HTR-8/SVneo (cell line): ENCODE data around the gene CRISP3.
"Not testable (repeated sequence)": the region's sequence is repeated elsewhere in the genome, so short reads cannot be mapped to it uniquely, and the experiment has no call there.

Experiments used
- DNase-seq: peaks from one replicate; pipeline ENCODE4 v3.0.0; 2011; ENCODE audit warnings: low spot score, mixed read lengths; ENCODE audit not compliant: insufficient read length
- FAIRE-seq: peaks from 2 replicates; lab custom pipeline; 2011; peaks lifted over from hg19 to GRCh38; lab: Jason Lieb, UNC

CRISP3 gene, protein sequence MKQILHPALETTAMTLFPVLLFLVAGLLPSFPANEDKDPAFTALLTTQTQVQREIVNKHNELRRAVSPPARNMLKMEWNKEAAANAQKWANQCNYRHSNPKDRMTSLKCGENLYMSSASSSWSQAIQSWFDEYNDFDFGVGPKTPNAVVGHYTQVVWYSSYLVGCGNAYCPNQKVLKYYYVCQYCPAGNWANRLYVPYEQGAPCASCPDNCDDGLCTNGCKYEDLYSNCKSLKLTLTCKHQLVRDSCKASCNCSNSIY

DNA sequence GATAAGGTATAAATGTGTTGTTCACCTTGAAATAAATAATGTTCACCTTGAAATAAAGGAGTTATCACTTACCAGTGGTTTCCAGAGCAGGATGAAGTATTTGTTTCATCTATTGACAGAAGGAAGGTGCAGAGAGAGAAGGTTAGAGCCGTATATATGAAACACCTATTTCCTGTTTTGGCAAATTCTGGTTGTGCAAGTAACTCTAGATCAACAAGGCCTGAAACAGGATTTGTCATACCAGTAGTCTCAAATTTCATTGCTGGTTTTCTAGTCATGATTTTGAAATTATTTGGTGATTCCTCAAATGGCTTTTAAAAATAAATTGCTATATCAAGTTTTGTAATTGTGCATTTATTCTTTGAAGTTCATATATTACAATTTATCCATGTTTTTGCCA lies at the start of gene CRISP3:
TSS of gene CRISP3 (minus strand) at position 130 of the 400 bp plus-strand sequence. CDS start at position 109, 21 bp downstream.
- DNase-seq (no peak), FAIRE-seq (no peak)

DNA sequence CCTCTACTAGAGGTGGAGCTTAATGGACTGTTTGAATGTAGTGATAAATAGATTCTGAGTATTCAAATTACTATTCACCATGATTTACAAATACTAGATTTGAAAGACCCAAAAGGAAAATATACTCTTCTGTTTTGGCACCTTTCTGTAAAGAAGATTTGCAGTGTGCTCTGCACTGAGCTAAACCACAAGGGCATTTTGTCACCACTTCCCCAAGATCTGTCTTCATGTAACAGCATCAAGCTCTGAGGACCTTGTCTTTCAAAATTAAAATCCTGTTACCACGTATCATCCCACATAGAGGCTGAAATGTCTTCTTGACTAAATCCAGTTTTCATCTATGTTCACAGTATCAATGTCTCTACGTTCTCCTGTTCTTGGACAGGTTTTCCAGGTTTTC lies 46.2 kb upstream of the CRISP3 start:
- no peak for FAIRE-seq
- no peak for DNase-seq

DNA sequence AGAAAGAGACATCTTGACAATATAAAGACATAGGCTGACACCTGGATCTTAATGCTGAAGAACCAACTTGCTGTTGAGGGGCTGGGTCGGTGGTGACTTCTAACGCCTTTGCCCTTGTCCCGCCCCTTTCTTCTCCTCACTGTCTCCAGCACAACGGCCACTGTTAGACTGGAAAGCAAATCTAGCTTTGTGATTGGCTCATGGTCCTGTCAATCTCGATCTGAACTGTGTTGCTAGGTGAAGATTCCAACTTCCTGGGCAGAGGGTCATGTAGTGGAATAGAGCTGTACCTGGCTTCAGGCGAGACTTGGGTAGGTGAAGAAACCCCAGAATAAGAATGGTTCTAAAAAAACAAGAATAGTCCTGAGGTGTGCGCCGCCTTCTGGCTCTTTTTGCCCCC lies 43.0 kb upstream of the CRISP3 start, which contains the start of gene PGK2:
TSS of gene PGK2 (minus strand) at position 110 of the 400 bp plus-strand sequence. CDS start at position 12, 98 bp downstream.
- FAIRE-seq (peak; percentile 62), DNase-seq (no peak)

DNA sequence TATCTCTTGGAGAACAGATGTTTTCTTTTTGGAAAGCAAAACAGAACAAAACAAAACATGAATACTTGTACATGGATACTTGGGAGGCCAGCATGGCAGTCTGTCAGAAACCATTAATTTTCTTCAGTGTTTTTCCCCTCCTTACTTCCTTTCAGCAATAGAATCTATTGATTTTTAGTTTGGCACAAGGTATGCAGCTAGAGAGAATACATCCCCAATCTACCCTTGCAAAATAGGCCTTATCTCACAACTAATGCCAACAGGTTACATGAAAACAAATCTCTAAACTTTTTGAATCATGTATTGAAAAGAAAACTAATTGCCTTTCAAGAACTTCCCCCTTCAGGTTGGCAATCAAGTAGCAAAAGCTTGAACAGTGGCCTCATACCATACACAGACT lies 40.1 kb upstream of the CRISP3 start:
- DNase-seq (no peak), FAIRE-seq (no peak)

DNA sequence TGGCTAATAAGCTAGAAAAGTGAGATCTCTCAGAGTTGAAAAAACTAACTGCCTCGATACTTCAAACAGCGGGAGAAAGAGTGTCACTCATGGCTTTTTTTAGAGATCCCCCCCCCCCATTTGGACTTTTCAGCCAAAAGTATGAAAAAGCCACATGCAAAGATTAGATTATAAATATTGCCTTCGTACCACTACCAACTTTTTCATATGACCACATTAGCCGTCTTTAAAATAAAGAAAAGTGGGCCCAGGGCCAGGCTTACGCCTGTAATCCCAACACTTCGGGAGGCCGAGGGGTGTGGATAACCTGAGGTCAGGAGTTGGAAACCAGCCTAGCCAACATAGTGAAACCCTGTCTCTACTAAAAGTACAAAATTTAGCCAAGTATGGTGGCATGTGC lies 38.5 kb upstream of the CRISP3 start:
- no peak for DNase-seq

DNA sequence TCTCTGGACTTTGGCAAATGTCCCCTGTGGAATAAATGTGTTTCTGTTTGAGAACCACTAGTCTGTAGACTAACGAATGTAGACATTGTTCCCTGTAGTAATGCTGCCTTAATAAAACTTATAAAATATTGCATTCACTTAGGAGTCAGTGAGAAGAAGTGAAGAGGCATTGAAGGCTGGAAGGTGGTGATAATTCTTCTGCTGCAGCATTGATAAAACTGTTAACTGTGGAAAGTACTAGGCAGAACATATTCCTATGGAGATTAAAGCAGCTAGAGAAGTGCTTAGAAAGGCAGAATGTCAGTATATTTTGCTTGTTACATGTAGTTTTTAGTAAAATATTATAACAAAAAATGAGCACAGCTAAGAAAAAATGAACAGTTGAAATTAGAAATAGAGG lies 38.1 kb upstream of the CRISP3 start:
- DNase-seq (no peak), FAIRE-seq (no peak)

More for the DNA sequence above, 38.5 kb upstream of the CRISP3 start:
- FAIRE-seq = no peak

DNA sequence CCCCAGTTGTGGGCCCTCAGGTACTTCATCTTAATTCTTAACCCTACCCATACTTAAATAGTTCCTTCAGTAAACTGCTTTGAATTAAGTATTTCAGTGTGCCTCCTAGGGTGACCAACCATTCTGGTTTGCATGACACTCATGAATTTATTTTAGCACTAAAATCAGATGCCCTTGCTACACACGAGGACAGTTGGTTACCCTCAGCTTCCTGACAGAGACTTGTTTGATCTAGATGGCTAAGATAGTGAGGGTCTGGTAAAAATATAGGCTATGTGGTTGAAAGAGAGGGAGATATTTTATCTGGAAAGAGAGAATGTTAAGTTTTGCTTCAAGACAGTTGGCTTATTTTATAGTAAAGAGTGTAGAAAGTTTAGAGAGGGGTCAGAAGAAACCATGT lies 32.3 kb upstream of the CRISP3 start:
- FAIRE-seq (no peak), DNase-seq (no peak)

DNA sequence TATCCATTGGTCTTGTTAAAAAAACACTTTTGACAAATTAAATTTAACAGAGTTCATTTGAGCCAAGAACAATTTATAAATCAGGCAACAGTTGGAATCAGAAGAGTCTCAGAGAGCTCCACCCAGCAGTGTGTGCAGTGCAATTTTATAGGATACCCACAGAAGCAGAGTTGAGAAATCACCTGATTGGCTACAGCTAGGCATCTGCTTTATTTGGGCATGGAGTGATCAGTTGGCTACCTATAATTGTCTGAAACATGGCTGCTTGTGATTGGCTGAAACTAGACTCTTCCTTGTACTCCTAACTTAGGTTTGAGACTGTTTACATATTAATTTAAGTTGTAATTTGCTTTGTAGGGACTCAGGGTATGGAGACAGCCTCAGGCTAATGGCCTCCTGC lies 30.9 kb upstream of the CRISP3 start:
- FAIRE-seq (no peak), DNase-seq (no peak)

DNA sequence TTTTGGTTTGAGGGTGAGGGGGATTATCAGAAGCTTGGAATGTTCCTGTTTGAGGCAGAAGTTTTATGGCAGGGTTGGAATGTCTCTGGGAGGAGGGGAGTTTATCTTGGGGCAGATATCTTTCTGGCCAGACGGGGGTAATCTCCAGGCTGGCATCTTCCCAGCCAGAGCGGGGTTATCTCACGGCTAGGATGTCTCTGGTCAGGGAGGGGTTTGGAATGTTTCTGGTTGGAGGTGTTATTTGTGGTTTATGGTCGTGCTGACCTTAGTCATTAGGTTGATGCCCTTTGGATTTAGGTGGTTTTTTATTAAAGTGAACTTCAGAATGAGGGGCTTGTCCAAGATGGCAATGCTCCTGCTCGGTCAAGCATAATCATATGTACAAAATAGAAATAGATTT lies 28.1 kb upstream of the CRISP3 start:
- no peak for FAIRE-seq
- DNase-seq = no peak

DNA sequence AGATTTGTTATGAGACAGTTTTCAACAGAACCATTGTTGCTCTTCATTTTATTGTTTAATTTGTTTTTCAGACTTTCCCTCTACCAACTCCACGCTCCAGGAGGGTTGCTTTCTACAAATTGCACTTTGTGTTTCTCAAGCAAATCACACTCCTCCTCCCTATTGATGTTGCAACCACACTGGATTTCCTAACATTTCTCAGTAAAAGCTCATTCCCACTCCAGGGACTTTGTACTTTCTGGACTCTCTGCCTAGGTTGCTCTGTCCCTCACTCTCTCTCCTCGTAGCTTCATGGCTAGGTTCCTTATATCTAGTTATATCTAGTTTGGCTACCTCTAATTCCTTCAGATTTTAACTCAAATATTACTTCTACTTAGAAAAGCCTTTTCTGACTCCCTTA lies 22.6 kb upstream of the CRISP3 start:
- DNase-seq = no peak
- no peak for FAIRE-seq

DNA sequence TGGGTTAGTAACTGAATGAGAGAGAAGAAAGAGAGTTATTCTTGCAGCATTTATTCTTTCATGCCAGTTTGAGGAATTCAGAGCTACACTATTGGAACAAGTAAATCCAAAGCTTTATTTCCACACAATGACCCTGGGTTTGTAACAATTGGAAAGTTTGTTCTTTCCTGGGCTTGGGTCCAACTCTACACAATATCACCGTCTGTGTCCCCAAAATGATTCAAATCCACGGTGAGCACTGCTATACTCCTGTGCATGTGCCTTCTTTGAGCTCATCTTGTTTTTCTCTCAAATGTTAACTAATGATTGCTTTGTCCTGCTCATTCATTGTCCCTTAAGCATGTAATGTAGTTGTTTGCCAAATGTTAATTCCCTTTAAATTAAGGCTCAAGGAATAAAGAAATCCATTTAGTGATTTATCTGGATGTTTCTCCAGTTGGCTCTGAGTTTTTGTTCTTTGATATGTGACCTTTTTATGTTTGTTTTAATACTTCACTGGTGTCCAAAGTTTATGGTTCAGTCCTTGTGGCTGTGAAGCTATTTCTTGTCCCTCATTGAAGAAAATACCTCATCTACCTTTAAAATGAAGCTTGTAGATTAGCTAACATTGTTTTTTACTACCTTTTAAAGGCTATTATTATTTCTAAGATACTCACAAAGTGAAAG lies 20.5 kb upstream of the CRISP3 start:
- FAIRE-seq (no peak), DNase-seq (no peak)

DNA sequence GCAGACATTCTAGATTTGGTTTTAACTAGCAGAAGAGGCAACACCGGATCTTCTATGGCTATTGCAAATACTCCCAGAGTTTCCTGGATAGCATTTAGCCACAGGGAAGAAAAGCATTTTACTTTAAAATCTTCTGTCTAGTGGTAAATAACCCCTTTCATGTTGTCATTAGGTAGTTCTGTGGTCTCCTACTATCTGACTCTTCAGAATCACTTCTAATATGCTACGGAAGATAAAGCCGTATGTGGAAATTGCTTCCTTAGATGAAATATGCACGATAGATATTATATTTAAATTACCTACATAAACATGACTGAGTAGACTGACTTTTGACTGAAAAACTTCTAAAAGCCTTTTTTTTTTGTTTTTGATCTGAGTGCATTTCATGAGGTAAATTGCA lies 759 bp downstream of the CRISP3 start:
- no peak for FAIRE-seq
- DNase-seq = no peak

DNA sequence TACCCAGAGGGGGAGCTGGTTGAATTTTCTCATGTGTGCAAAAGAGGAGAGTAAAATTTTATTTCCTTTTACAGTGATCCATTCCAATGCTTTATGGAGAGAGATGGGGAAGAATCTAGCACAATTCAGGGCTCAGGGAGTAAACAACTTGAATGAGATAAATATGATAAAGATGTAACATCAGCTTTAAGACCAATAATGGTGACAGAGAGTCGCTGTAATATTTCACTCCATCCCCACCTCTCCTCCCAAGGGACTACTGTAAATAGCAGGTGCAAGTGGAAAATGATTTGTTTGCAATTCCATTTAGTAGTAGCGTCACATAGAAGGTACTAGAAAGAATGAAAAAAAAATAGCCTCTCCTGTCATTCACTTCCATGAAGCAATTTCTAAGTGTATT lies 4.8 kb downstream of the CRISP3 start:
- DNase-seq (no peak), FAIRE-seq (no peak)

DNA sequence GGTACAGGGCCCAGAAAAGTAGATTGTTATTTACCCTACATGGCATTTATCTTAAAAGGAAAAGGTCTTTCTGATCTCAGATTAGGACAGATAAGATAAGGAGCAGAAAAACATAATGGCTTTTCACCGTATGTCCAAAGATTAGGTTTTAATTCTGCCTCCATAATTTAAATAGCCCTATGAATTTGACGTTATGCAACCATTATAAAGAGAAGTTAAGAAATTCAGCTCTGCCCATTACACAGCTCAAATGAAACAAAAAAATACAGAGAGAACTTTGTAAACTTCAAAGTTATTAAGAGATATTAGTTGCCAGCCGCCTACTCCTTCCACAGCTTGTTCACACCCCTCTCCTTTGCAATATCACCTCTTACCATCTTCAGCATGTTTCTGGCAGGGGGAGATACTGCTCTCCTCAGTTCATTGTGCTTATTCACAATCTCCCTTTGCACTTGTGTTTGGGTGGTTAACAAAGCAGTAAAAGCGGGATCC lies 8.1 kb downstream of the CRISP3 start:
- FAIRE-seq = no peak
- no peak for DNase-seq

DNA sequence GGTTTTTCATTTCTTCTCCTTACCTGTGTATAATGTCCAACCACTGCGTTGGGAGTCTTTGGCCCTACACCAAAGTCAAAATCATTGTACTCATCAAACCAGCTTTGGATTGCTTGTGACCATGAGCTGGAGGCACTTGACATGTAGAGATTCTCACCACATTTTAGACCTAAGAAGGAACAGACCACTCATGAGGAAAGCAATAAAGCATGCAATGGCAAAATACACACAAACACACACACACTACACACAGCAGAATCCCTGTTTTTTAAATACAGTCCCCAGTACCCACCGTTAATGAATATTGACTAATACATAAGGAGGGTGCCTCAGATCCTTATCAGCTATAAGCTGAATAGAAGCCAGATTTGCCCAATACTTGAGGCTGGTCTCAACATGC lies 10.5 kb downstream of the CRISP3 start:
- DNase-seq (no peak), FAIRE-seq (no peak)

DNA sequence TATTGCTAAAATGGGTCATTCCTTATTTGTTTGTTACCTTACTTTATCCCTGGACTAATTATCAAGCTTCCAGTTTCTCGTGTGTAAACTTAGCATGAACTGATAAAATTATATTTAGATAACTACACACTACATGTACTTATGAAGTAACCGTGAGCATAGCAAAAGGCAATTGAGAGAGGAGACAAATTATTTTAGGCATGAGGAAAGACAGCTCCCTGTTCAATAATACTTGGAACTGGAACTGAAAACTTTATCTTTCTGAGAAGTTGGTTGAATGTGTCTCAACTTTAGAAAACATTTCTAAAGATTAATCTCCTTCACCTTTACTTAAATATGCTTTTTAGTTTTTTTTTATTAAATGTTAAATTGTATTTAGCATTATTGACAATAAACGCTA lies 11.4 kb downstream of the CRISP3 start:
- DNase-seq = no peak

DNA sequence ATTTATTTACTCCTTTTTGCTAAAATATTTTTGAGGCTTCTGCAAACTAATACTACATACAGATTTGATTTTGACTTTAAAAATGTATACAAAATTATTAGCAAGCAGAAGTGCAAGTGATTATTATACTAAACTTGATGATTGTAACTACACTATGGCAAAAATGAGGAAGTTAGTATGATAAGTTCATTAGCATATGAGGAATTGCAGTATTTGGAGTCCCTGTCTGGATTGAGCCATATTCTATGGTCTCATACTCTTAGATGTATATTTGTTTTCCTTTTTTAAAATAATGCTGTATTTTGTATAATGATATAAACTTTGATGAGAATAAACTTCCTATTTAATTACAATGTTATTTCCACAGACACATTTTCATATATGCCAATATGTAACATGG lies 13.9 kb downstream of the CRISP3 start:
- FAIRE-seq = no peak
- DNase-seq = no peak

More for the DNA sequence above, 11.4 kb downstream of the CRISP3 start:
- no peak for FAIRE-seq

DNA sequence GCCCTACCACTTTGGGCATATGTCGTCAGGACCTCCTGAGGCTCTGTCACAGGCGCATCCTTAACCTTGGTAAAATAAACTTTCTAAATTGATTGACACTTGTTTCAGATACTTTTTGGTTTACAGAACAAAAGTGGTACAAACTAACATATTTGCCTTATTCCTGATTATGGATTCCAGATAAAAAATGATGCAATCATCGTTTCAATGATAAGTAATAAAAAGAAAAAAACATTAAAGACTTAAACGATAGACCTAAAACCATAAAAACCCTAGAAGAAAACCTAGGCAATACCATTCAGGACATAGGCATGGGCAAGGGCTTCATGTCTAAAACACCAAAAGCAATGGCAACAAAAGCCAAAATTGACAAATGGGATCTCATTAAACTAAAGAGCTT lies 20.3 kb downstream of the CRISP3 start:
- DNase-seq, FAIRE-seq: not testable (repeated sequence)

DNA sequence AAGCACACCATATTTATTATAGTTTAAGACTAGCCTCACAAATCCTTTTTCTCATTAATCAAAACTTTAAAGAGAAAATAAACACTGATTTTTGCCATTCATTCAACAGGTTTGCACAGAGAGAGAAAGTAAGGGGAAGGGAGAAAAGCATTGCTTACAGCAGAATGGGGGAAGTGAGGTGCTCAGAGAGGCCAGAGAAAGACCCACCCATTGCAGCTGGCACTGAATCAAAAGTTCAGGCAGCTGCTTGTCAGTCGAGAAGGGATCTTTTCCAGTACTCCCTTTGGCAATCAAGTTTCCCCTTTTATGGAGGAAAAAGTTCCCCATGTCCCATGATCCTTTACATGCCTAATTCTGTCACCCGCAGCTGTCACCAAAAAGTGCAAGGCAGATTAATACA lies 22.9 kb downstream of the CRISP3 start:
- no peak for FAIRE-seq
- no peak for DNase-seq

DNA sequence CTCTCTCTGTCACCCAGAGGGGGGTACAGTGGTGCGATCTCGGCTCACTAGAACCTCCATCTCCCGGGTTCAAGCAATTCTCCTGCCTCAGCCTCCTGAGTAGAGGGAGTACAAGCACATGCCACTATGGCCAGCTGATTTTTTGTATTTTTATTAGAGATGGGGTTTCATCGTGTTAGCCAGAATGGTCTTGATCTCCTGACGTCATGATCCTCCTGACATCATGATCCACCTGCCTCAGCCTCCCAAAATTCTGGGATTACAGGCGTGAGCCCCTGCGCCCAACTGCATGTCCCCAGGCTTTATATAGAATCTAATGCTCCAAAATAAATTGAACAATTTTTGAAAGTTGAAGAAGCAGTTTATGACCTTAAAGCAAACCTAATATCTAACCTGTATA lies 23.8 kb downstream of the CRISP3 start:
- no peak for FAIRE-seq

DNA sequence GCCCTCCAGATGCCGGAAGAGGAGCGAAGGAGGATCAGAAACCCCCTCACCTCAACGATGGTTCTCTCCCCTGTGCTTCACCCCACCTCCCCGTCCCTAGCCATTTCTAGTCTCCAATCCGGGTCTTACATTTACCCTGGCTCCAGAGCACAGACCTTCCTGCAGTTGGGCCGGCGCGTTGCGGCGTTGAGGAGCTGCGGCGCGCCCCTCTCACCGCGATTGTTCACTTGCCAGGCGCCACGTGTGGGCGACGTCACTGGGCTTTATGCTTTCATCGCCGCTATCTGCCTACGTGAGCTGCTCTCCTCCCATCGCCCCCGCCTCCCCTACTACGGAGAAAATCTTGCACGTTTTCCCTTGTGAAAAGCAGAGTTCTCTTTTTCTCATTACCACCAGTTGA lies 30.8 kb downstream of the CRISP3 start, which contains the start of gene CRISP2:
TSS of gene CRISP2 (minus strand) at position 198 of the 400 bp plus-strand sequence. CDS start 4,347 bp downstream, outside the sequence.
- DNase-seq = no peak
- FAIRE-seq = no peak

More for the DNA sequence above, 23.8 kb downstream of the CRISP3 start:
- no peak for DNase-seq
